GM23248 (cell line): ENCODE data around the gene TCAIM.

Experiments
- EZH2 ChIP-seq: fragments of 200-600 bp; sonication (generic); IDR thresholded peaks from 2 replicates; pipeline ENCODE4 v1.6.1; 2018; ENCODE audit warnings: antibody characterized with exemption, mild to moderate bottlenecking; ENCODE audit not compliant: insufficient read depth, poor library complexity, severe bottlenecking
- EZH2phosphoT487 ChIP-seq: fragments of 200-600 bp; sonication (generic); IDR thresholded peaks from 2 replicates; pipeline ENCODE4 v1.6.1; 2018; ENCODE audit warnings: antibody characterized with exemption, moderate library complexity, mild to moderate bottlenecking, low read depth; ENCODE audit not compliant: insufficient read depth

DNA sequence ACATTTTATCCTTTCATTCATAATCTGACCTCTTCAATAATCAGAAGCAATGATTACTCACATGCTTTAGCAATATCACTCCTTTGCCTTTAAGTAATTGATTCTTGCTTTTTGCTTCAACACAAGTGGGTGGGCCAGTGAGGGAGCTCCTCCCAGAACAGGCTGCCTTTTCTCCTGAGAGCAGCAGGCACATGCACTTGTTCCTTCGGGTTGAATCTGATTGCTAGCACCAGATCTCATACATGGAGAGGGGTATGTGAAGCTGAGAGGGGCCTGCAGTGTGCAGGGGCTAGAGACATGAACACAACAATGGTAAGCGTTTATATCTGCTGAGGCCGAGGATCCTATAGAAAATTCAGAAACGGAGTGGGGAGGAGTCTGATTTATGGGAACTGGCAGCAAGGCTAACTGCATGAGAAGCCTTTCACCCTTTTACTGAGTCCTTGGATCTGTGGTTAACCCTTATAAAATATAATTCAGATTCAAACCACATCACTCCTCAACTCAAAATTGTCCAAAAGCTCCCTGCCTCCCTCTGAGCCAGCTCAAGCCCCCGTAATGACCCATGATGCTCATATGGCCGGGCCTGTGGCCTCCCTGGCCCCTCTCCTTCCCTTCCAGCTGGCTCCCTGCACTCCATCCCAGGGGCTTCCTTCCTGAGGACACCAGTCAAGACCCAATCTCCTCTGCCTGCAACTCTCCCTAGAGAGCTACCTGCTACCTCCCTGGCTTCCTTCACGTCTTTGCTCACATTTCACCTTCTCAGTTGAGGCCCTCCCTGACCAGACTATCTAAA is 106.5 kb downstream of the TCAIM start:
- no peak for TF ChIP-seq EZH2
- no peak for TF ChIP-seq EZH2phosphoT487
